ENCODE data around the gene CHDH. TPM values are rescaled to one million over a fixed set of nuclear protein-coding genes. Genes with fewer than 3 reads are reported as not detected.

The CHDH gene
- total RNA-seq, 2 experiments from 2014 or later, result 0.31 to 0.60 TPM

GRCh38 chr3:53792866-53793265 is 53.4 kb downstream of the CHDH start:
- intact Hi-C loops (cut with DNase I, micrococcal nuclease), result no loop called here
- CTCF ChIA-PET, result no interaction called here

GRCh38 chr3:53791317-53791716 is 54.9 kb downstream of the CHDH start:
- ATAC-seq (ENCODE audit: poor library complexity), result no peak
- no peak for DNase-seq
- Mint-ChIP-seq H3K4me3 (no peak overlapping the region), H3K4me1 (ENCODE audit: low read depth) (no peaks in the 10 kb centered on the region), H3K36me3 (ENCODE audit: low read depth) (no peaks in the 10 kb centered on the region), H3K27me3 (peaks cover 10% of the 10 kb centered on the region), H3K27ac (no peak overlapping the region), H3K9me3 (no peaks in the 10 kb centered on the region)
- no peak overlapping the region for H3K4me3 ChIP-seq (ENCODE audit: low read length)
- intact Hi-C loops (cut with DNase I, micrococcal nuclease), result no loop called here
- no peaks in the 10 kb centered on the region for H3K36me3 ChIP-seq (ENCODE audit: insufficient read depth, low read length)
- TF ChIP-seq CTCF (IDR thresholded peaks at IDR 0.05), result no peak
- no peaks in the 10 kb centered on the region for H3K9me3 ChIP-seq (ENCODE audit: control insufficient read depth in 1 of 2, insufficient read depth in 1 of 2, low read length in 2 of 2)
- H3K27me3 ChIP-seq (ENCODE audit: control insufficient read depth in 1 of 2, insufficient read depth in 2 of 2, low read length in 2 of 2), result no peaks in the 10 kb centered on the region
- ChIA-PET POLR2A (no interaction called here), CTCF (no interaction called here)
- H3K27ac ChIP-seq (ENCODE audit: low read depth in 1 of 2, low read length in 2 of 2), result no peak overlapping the region
- no peaks in the 10 kb centered on the region for H3K4me1 ChIP-seq (ENCODE audit: insufficient read depth, low read length)

More at GRCh38 chr3:53792866-53793265, 53.4 kb downstream of the CHDH start:
- no peak for ATAC-seq (ENCODE audit: poor library complexity)
- DNase-seq, result no peak
- Histone ChIP-seq H3K4me1 (ENCODE audit: insufficient read depth, low read length) (no peaks in the 10 kb centered on the region), H3K27me3 (ENCODE audit: control insufficient read depth in 1 of 2, insufficient read depth in 2 of 2, low read length in 2 of 2) (no peaks in the 10 kb centered on the region), H3K9me3 (ENCODE audit: control insufficient read depth in 1 of 2, insufficient read depth in 1 of 2, low read length in 2 of 2) (no peaks in the 10 kb centered on the region), H3K27ac (ENCODE audit: low read depth in 1 of 2, low read length in 2 of 2) (no peak overlapping the region), H3K36me3 (ENCODE audit: insufficient read depth, low read length) (no peaks in the 10 kb centered on the region), H3K4me3 (ENCODE audit: low read length) (no peak overlapping the region)
- Mint-ChIP-seq H3K9me3 (no peaks in the 10 kb centered on the region), H3K4me1 (ENCODE audit: low read depth) (no peaks in the 10 kb centered on the region), H3K36me3 (ENCODE audit: low read depth) (no peaks in the 10 kb centered on the region), H3K27ac (no peak overlapping the region), H3K27me3 (peaks cover 10% of the 10 kb centered on the region), H3K4me3 (no peak overlapping the region)
- TF ChIP-seq CTCF (IDR thresholded peaks at IDR 0.05), result no peak
- POLR2A ChIA-PET, result no interaction called here

- H3K4me1 Mint-ChIP-seq (ENCODE audit: low read depth), result no peaks in the 10 kb centered on the region
- H3K9me3 Mint-ChIP-seq, result no peaks in the 10 kb centered on the region
- no peak for TF ChIP-seq CTCF (IDR thresholded peaks at IDR 0.05)
- POLR2A ChIA-PET, result no interaction called here
- Histone ChIP-seq H3K36me3 (ENCODE audit: insufficient read depth, low read length) (no peaks in the 10 kb centered on the region), H3K27ac (ENCODE audit: low read depth in 1 of 2, low read length in 2 of 2) (no peak overlapping the region), H3K4me1 (ENCODE audit: insufficient read depth, low read length) (no peaks in the 10 kb centered on the region), H3K4me3 (ENCODE audit: low read length) (no peak overlapping the region), H3K9me3 (ENCODE audit: control insufficient read depth in 1 of 2, insufficient read depth in 1 of 2, low read length in 2 of 2) (no peaks in the 10 kb centered on the region), H3K27me3 (ENCODE audit: control insufficient read depth in 1 of 2, insufficient read depth in 2 of 2, low read length in 2 of 2) (no peaks in the 10 kb centered on the region)
- H3K27ac Mint-ChIP-seq, result no peak overlapping the region
- intact Hi-C loops (cut with DNase I, micrococcal nuclease), result no loop called here
- CTCF ChIA-PET, result no interaction called here
- no peaks in the 10 kb centered on the region for H3K36me3 Mint-ChIP-seq (ENCODE audit: low read depth)
- DNase-seq (no peak), ATAC-seq (ENCODE audit: poor library complexity) (no peak)
- H3K4me3 Mint-ChIP-seq, result no peak overlapping the region
- H3K27me3 Mint-ChIP-seq, result peaks cover 10% of the 10 kb centered on the region
Measured at GRCh38 chr3:53790470-53790869, 55.7 kb downstream of the CHDH start.

Measured in CD4-positive, alpha-beta T cell (primary cell).